WI38 (cell line): ENCODE results near the gene LILRB5.
"Not testable (repeated sequence)": the region's sequence is repeated elsewhere in the genome, so short reads cannot be mapped to it uniquely, and the experiment has no call there.

ENCODE experiments used
- H3K4me3 ChIP-seq: 2 replicates; pipeline ENCODE4 v1.5.1; 2011; ENCODE audit warnings: low read depth, mild to moderate bottlenecking, control low read depth, low read length
- CTCF ChIP-seq: IDR thresholded peaks from 2 replicates; pipeline ENCODE4 v1.5.1; 2012; ENCODE audit warnings: low read depth, mild to moderate bottlenecking, control low read depth, low read length

The LILRB5 gene

DNA sequence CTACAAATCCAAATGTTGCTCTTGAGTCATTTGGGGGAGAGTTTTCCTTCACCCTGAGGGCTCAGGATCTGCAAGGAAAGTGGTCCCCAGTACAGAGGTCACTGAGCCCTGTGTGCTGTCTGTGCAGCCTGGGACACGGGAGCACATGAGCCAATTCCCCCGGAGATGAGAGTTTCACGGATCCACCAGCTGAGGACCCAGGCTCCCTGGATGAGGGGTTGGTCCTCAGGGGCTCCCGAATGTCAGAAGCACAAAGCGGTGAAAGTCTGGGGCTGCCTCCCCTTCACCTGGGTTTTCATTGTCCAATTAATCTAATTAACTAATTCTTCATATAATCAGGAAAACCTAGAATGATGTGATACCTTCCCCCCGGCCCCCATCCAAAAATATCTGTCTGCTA lies 37.5 kb upstream of the LILRB5 start:
- no peak overlapping the region for H3K4me3 ChIP-seq
- TF ChIP-seq CTCF: no peak

DNA sequence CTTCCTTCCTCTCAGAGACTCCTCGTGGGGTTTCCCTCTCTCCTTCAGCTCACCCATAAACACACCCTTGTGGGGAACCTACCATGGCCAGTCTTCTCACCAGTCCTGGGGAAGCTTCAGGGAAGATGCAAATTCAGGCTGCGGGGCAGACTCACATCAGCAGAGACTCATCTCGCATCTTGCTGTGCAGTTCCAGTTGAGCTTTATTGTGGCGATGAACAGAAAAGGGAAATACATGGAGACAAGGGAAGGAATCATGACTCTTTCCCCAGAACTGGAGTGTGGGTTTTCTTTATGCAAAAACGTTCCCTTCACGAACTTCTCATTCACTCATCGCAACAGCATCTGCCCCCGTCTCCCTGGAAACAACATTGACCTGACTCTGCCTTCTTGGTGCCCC lies 32.1 kb upstream of the LILRB5 start:
- H3K4me3 ChIP-seq: not testable (repeated sequence)

DNA sequence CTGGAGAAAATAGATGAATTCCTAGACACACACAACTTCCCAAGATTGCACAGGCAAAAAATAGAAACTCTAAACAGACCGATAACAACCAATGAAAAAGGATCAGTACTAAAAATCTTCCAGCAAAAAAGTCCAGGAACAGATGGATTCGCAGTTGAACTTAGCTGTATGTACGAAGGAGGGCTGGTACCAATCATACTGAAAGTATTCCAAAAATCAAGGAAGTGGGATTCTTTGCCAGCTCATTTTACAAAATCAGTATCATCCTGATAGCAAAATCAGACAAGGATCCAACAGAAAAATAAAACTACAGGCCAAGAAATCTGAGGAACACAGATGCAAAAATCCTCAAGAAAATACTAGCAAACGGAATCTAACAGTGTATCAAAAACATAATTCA lies 30.4 kb upstream of the LILRB5 start:
- no peak for TF ChIP-seq CTCF
- no peak overlapping the region for H3K4me3 ChIP-seq

DNA sequence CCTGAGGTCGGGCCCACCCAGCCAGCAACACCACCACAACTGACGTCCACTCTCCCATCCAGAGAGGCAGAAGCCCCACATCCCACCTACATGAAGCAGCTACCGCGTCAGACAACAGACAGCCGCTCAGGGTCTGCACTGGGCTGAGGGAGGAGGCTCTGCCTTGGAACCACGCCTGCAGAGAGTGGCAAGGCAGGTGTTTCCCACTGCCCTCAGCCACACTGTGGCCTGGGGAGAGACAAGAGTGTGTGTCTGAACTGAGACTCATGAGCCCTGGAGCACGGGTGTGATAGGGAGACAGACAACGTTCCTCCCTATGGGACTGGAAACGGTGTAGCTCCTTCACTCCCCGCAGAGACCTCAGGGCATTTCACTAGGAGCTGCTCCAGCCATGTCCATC lies 29.2 kb upstream of the LILRB5 start:
- not testable (repeated sequence) for H3K4me3 ChIP-seq

GRCh38 chr19:54285427-54286056 lies 28.5 kb upstream of the LILRB5 start:
- not testable (repeated sequence) for H3K4me3 ChIP-seq

- no peak overlapping the region for H3K4me3 ChIP-seq
- TF ChIP-seq CTCF: no peak
These were observed 25.8 kb upstream of the LILRB5 start for GRCh38 chr19:54282686-54283470.

GRCh38 chr19:54281729-54282075 lies 24.6 kb upstream of the LILRB5 start:
- not testable (repeated sequence) for H3K4me3 ChIP-seq

- no peak for TF ChIP-seq CTCF
- H3K4me3 ChIP-seq: no peak within 1 kb of the TSS
These were observed 24.1 kb upstream of the LILRB5 start, which contains the start of gene LILRB2 for GRCh38 chr19:54281007-54281728. LILRB2 (minus strand) TSS chr19:54281110; CDS start chr19:54280496, 614 bp downstream.

- not testable (repeated sequence) for H3K4me3 ChIP-seq
These were observed 23.4 kb upstream of the LILRB5 start for GRCh38 chr19:54280441-54280840.

DNA sequence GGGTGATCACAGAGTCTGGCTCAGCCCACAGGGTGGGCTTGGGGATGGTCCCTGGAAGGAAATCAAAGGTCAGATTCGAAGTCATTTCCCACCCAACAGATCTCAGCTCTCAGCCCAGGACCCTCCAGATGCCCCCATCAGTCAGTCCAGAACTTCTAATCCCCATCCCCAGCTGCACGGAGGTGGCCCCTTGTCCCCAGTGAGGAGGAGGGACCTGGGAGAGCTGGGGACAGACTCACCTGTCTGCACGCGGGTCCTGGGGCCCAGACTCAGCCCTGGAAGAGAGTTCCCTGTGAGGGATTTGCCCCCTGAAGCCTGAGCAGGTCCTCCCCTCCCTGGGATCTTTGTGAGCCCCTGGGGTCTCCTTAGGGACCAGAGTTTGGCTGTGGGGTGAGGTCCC lies 23.0 kb upstream of the LILRB5 start:
- H3K4me3 ChIP-seq: not testable (repeated sequence)
